Hepatocyte (in vitro differentiated cells): ENCODE data around the gene ZAP70. TPM values are rescaled to one million over a fixed set of nuclear protein-coding genes. Genes with fewer than 3 reads are reported as not detected.

Experiments
- DNase-seq: peaks from one replicate; pipeline ENCODE4 v3.0.0-alpha.2; 2016; ENCODE audit warnings: low spot score
- H2AFZ ChIP-seq: fragments of 200-600 bp; sonication (generic); 2 replicates; pipeline ENCODE4 v1.6.0; 2016; ENCODE audit warnings: antibody characterized with exemption, mild to moderate bottlenecking
- H3K27ac ChIP-seq: fragments of 200-600 bp; sonication (generic); 2 replicates; pipeline ENCODE4 v1.5.1; 2016; ENCODE audit warnings: mild to moderate bottlenecking
- H3K27me3 ChIP-seq: fragments of 200-600 bp; sonication (generic); 2 replicates; pipeline ENCODE4 v1.6.1; 2016
- H3K36me3 ChIP-seq: fragments of 200-600 bp; sonication (generic); replicated peaks from 2 replicates; pipeline ENCODE4 v1.5.1; 2016; ENCODE audit warnings: low read depth; ENCODE audit not compliant: insufficient read depth
- H3K4me1 ChIP-seq: fragments of 200-600 bp; sonication (generic); 2 replicates; pipeline ENCODE4 v1.5.1; 2016; ENCODE audit warnings: mild to moderate bottlenecking, moderate library complexity; ENCODE audit not compliant: insufficient read depth
- H3K4me2 ChIP-seq: fragments of 200-600 bp; sonication (generic); 2 replicates; pipeline ENCODE4 v1.6.0; 2016
- H3K4me3 ChIP-seq: fragments of 200-600 bp; sonication (generic); 2 replicates; pipeline ENCODE4 v1.5.1; 2016; ENCODE audit warnings: mild to moderate bottlenecking
- H3K79me2 ChIP-seq: fragments of 200-600 bp; sonication (generic); 2 replicates; pipeline ENCODE4 v1.6.0; 2017; ENCODE audit warnings: mild to moderate bottlenecking
- H3K9me2 ChIP-seq: fragments of 200-600 bp; sonication (generic); replicated peaks from 2 replicates; pipeline ENCODE4 v1.6.0; 2017; ENCODE audit warnings: mild to moderate bottlenecking; ENCODE audit not compliant: insufficient read depth
- H3K9me3 ChIP-seq: fragments of 200-600 bp; sonication (generic); 2 replicates; pipeline ENCODE4 v1.5.1; 2016; ENCODE audit warnings: low read depth, mild to moderate bottlenecking
- H4K20me1 ChIP-seq: fragments of 200-600 bp; sonication (generic); 2 replicates; pipeline ENCODE4 v1.6.0; 2016; ENCODE audit warnings: mild to moderate bottlenecking; ENCODE audit not compliant: insufficient read depth, poor library complexity, severe bottlenecking
- EZH2 ChIP-seq: fragments of 200-600 bp; sonication (generic); IDR thresholded peaks from 2 replicates; pipeline ENCODE4 v1.6.1; 2016; ENCODE audit warnings: antibody characterized with exemption, mild to moderate bottlenecking, borderline replicate concordance
- EZH2phosphoT487 ChIP-seq: fragments of 200-600 bp; sonication (generic); IDR thresholded peaks from one replicate; pipeline ENCODE4 v1.6.1; 2018; ENCODE audit warnings: antibody characterized with exemption, mild to moderate bottlenecking, low read depth, moderate library complexity; ENCODE audit not compliant: unreplicated experiment, severe bottlenecking
- WGBS: methylation state at CpG from one replicate; pipeline ENCODE4 v1.1.6; 2016; ENCODE audit warnings: low lambda C conversion rate; ENCODE audit errors: missing lambda C conversion rate; 5-methylcytosine and 5-hydroxymethylcytosine counted together
- polyA plus RNA-seq: library from polyadenylated mRNA; unstranded; fragments of >200 nt; fragmentation: Nextera tagmentation; extraction: Ambion mirVana; gene quantifications from 2 replicates; pipeline ENCODE4 v1.2.1, GENCODE V29; 2016
- total RNA-seq: library from RNA; depleted of rRNA; stranded (reverse); fragments of >200 nt; gene quantifications from 2 replicates; pipeline ENCODE4 v1.2.3, GENCODE V29; 2014
- TF ChIP-seq, protein P1 (sequence below): fragments of 200-600 bp; sonication (generic); IDR thresholded peaks from 2 replicates; pipeline ENCODE4 v1.5.1; 2016; ENCODE audit warnings: antibody characterized with exemption, mild to moderate bottlenecking; ENCODE audit not compliant: poor library complexity

Gene ZAP70
- total and polyA plus RNA-seq, 2 experiments from 2014 or later = 0.80 to 1.5 TPM

DNA sequence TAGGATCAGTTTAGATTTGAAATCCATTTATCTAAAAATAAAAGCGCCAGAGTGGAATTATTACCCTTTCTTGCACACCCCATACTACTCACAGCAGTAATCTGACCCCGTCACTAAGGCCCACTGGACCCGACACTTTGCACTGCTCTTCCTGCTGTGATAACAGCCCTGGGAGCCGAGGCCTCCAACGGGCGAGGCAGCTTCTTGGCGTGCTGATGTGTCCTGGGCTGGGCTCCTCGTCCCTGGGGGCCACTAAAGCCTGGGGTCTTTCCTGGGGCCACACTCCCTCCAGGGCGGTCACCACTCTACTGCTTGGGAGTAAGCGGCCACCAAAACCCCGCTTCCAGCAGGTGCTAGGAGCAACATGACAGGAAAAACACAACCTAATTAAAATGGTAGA, 61.7 kb downstream of the ZAP70 start:
- no peak for DNase-seq
- no peaks in the 10 kb centered on the region for H3K36me3 ChIP-seq

DNA sequence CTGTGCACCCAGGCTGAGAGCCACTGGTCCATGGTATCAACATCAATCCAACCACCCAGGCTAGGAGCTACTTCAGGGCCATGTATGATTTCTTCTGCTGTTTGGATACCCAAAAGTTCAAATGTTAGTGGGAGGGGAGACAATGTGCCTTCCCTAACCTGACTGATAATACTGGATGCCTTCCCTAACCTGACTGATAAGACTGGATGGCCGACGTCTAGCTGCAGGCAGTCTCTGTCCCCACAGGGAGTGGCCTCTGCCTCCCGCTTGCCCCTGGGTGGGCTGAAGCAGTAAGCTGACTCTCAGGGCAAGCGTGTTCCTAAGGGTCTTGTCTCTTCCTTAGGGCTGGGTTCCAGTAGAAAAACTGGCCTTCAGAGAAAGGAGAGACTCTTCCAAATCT, 65.8 kb downstream of the ZAP70 start:
- Histone ChIP-seq H3K4me1 (no peaks in the 10 kb centered on the region), H3K9me2 (no peaks in the 10 kb centered on the region), H3K79me2 (peaks cover 2% of the 10 kb centered on the region), H3K27ac (no peak overlapping the region), H3K9me3 (no peaks in the 10 kb centered on the region), H3K27me3 (no peaks in the 10 kb centered on the region), H2AFZ (no peak overlapping the region), H3K4me2 (no peak overlapping the region), H4K20me1 (no peaks in the 10 kb centered on the region), H3K4me3 (no peak overlapping the region), H3K36me3 (peaks cover 3% of the 10 kb centered on the region)
- no peak for DNase-seq
- TF ChIP-seq EZH2 (no peak), EZH2phosphoT487 (no peak)
- TF ChIP-seq, protein P1, sequence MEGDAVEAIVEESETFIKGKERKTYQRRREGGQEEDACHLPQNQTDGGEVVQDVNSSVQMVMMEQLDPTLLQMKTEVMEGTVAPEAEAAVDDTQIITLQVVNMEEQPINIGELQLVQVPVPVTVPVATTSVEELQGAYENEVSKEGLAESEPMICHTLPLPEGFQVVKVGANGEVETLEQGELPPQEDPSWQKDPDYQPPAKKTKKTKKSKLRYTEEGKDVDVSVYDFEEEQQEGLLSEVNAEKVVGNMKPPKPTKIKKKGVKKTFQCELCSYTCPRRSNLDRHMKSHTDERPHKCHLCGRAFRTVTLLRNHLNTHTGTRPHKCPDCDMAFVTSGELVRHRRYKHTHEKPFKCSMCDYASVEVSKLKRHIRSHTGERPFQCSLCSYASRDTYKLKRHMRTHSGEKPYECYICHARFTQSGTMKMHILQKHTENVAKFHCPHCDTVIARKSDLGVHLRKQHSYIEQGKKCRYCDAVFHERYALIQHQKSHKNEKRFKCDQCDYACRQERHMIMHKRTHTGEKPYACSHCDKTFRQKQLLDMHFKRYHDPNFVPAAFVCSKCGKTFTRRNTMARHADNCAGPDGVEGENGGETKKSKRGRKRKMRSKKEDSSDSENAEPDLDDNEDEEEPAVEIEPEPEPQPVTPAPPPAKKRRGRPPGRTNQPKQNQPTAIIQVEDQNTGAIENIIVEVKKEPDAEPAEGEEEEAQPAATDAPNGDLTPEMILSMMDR = no peak
- WGBS = 90% methylated on average over 4 of the region's 4 CpGs

More for the DNA sequence above, 61.7 kb downstream of the ZAP70 start:
- no peaks in the 10 kb centered on the region for H3K9me3 ChIP-seq
- H3K4me3 ChIP-seq = no peak overlapping the region
- WGBS = 92% methylated on average over 11 of the region's 11 CpGs
- H3K4me1 ChIP-seq = no peaks in the 10 kb centered on the region
- no peak overlapping the region for H3K27ac ChIP-seq
- no peak overlapping the region for H2AFZ ChIP-seq
- no peaks in the 10 kb centered on the region for H3K9me2 ChIP-seq
- H3K27me3 ChIP-seq = no peaks in the 10 kb centered on the region
- no peak overlapping the region for H3K4me2 ChIP-seq
- no peaks in the 10 kb centered on the region for H4K20me1 ChIP-seq
- H3K79me2 ChIP-seq = no peaks in the 10 kb centered on the region
- TF ChIP-seq, protein P1 = no peak
- TF ChIP-seq EZH2phosphoT487 (no peak), EZH2 (no peak)

DNA sequence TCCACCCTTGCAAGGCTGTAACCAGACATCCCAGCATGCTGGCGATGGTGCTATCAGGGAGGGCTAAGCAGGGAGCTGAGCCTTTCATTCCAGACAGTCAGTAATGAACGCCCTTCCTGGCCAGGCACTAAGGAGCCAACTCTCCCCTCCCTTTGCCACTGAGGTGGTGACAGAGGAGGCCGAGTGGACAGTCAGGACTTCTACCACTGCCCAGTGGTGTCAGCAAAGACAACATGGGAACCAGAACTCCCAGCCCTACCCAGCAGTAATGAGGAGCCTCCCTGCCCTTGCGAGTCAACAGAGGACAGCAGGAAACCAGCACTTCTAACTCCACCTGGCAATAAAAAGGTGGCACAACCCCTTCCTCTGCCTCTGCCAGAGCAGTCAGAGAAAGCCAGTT, 68.6 kb downstream of the ZAP70 start:
- no peaks in the 10 kb centered on the region for H3K9me2 ChIP-seq
- no peak overlapping the region for H3K27ac ChIP-seq
- H3K4me1 ChIP-seq = no peaks in the 10 kb centered on the region
- H3K4me2 ChIP-seq = no peak overlapping the region
- no peaks in the 10 kb centered on the region for H3K9me3 ChIP-seq
- 98% methylated on average over 4 of the region's 4 CpGs for WGBS
- no peaks in the 10 kb centered on the region for H3K27me3 ChIP-seq
- H4K20me1 ChIP-seq = no peaks in the 10 kb centered on the region
- H3K4me3 ChIP-seq = no peak overlapping the region
- H2AFZ ChIP-seq = no peak overlapping the region
- TF ChIP-seq, protein P1 = no peak
- no peak for TF ChIP-seq EZH2
- TF ChIP-seq EZH2phosphoT487 = no peak
- H3K36me3 ChIP-seq = peaks cover 3% of the 10 kb centered on the region
- H3K79me2 ChIP-seq = peaks cover 2% of the 10 kb centered on the region
- no peak for DNase-seq

DNA sequence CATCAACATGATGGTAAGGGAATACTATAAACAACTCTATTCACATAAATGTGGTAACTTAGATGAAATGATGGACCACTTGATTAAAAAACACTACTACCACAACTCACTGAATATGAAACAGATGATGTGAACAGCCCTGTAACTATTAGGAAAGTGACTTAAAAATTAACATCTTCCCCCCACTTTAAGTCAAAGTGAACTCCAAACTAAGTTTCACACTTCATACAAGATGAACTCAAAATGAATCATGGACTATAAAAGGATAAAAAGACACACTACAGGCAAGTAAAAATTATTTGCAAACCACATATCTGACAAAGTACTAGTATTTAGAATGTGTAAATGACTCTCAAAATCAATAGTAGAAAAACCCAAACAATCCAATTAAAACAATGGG, 71.6 kb downstream of the ZAP70 start:
- no peaks in the 10 kb centered on the region for H3K4me1 ChIP-seq
- no peak overlapping the region for H2AFZ ChIP-seq
- no peak overlapping the region for H3K4me3 ChIP-seq
- H3K4me2 ChIP-seq = no peak overlapping the region
- no peak for DNase-seq
- no peaks in the 10 kb centered on the region for H3K9me2 ChIP-seq
- H3K36me3 ChIP-seq = peaks cover 3% of the 10 kb centered on the region
- TF ChIP-seq EZH2phosphoT487 (no peak), EZH2 (no peak)
- TF ChIP-seq, protein P1 = no peak
- H4K20me1 ChIP-seq = no peaks in the 10 kb centered on the region
- peaks cover 2% of the 10 kb centered on the region for H3K79me2 ChIP-seq
- H3K27ac ChIP-seq = no peak overlapping the region
- H3K27me3 ChIP-seq = no peaks in the 10 kb centered on the region
- no peaks in the 10 kb centered on the region for H3K9me3 ChIP-seq
